Stomach (tissue), 4 donors: ENCODE measurements around the gene UBE2G1.

Experiments
- CTCF ChIP-seq, 7 experiments: fragments of 450-650 bp in 4 of 7; fragments of 200-600 bp in 3 of 7; sonication (generic) in 3 of 7; IDR thresholded peaks; one replicate each; pipeline ENCODE4 v1.5.1; 2016 to 2019; ENCODE audit warnings: antibody characterized with exemption in 7 of 7, control low read depth in 2 of 7, mild to moderate bottlenecking in 1 of 7
- POLR2A ChIP-seq, 4 donors: fragments of 450-650 bp; IDR thresholded peaks; one replicate each; pipeline ENCODE4 v1.6.1; 2016; ENCODE audit warnings: antibody characterized with exemption in 4 of 4, control low read depth in 2 of 4, mild to moderate bottlenecking in 1 of 4, moderate library complexity in 1 of 4

- no peak for TF ChIP-seq CTCF (IDR thresholded peaks at IDR 0.05)
- no peak for TF ChIP-seq POLR2A (IDR thresholded peaks at IDR 0.05)
Measured at GRCh38 chr17:4381690-4382671, 15.5 kb upstream of the UBE2G1 start.
